Muscle of back (tissue), 11 donors: ENCODE measurements around the gene SHROOM3. TPM values are rescaled to one million over a fixed set of nuclear protein-coding genes. Genes with fewer than 3 reads are reported as not detected.
A peak's percentile ranks its signal among the peaks of the same experiment; 100 is the strongest.

Experiments used
- DNase-seq, 3 donors: peaks; one replicate each; pipeline versions ENCODE4 v3.0.0 to v3.0.0-alpha.2; 2013
- polyA plus RNA-seq, 10 donors: library from polyadenylated mRNA; unstranded; fragments of 120-200 nt; gene quantifications; one replicate each; pipeline ENCODE4 v1.2.1, GENCODE V29; 2013; ENCODE audit not compliant: insufficient read length in 10 of 10

Gene SHROOM3
- polyA plus RNA-seq, 10 donors, result 18.7 to 61.5 (median 22.9) TPM

- DNase-seq, result no peak
Measured at GRCh38 chr4:76538296-76538695, 103.3 kb downstream of the SHROOM3 start.

DNA sequence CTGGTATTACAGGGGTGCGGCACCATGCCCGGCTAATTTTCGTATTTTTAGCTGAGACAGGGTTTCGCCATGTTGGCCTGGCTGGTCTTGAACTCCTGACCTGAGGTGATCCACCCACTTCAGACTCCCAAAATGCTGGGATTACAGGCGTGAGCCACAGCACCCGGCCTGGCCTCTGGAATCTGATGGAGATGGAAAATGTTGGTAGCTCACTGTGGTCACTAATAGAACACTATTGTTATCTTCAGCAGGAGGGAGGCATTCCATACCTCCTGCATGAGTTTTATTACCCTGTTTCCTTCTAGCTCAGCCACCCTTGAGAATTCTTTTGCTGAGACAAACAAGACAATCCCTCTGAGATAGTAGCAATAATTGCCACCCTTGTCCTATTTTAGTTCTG, 105.0 kb downstream of the SHROOM3 start:
- DNase-seq, result no peak

- no peak for DNase-seq
Measured at GRCh38 chr4:76540486-76540885, 105.5 kb downstream of the SHROOM3 start.

DNA sequence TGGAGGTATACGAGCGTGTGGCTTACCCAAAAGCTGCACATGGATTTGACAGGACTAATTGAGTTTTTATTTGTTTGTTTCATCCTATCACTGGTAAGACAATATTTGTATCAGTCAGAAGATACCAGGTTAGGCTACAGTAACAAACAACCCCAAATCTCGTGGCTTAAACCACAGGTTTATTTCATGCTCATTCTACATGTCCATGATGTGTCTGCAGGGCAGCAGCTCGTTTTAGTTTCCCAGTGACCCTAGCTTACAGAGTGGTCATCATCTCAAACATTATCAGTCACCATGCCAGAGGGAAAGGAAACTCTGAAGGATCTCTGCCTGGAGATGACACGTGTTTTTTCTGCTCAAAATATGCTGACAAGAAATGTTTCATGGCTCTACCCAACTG, 108.3 kb downstream of the SHROOM3 start:
- DNase-seq, result no peak

- DNase-seq, result no peak
Measured at GRCh38 chr4:76544725-76545124, 109.7 kb downstream of the SHROOM3 start.

GRCh38 chr4:76545226-76545884, 110.3 kb downstream of the SHROOM3 start:
- DNase-seq, result no peak

DNA sequence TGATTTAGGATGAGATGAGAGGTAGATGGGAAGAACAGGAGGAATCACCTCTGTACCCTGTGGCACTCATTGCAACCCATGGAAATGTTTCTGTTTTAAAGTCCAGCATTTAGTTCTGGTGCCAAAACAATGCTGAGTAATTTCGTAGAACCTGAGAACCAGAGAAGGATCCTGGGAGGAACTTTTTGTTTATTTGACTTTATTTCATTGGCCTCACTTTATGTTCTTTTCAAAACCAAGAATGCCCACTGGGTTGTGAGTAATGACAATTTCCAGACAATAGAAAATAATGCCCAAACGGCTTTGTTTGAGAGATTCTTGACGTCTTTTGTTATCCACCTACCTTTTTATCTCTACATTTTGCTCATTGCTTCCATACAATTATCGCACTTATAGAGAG, 111.3 kb downstream of the SHROOM3 start:
- DNase-seq, result no peak

GRCh38 chr4:76546759-76547742, 112.0 kb downstream of the SHROOM3 start:
- DNase-seq, result peak in 1 of 3 donors; percentile 79

DNA sequence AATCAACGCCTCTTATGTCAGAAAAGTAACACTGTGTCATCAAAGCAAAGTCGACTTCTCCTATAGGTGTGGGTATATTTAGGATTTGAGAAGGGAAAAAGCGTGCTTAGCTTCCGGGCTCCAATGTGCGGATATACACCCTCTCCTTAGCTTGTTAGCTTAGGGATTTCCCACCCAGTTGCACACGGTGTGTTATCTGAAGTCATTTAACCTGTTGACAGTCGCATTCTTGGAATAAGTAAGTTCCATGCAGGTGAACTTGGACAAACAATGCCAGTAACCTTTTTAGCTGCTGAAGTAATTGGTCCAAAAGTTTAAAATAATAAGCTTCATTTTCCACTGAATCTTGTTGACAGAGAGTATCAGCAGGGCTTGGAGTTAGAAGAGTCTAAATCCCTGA, 113.7 kb downstream of the SHROOM3 start:
- no peak for DNase-seq

DNA sequence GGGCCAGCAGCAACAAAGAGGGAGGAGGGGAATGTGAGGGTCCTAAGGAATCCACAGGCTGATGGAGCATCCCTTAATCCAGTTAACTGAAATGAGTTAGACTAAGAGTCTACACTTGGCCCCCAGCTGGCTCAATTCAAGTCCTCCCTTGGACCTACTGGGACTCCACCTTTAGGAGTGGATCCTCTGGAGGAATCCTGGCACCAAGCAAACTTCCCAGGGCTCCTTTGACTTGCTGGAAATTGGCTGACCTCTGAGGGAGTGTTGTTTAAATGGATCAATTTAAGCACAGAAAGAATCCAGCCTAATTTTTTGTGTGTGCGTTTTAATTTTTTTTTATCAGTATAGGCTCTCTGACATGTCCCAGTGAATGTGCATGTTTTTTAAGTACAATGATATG, 114.7 kb downstream of the SHROOM3 start:
- DNase-seq, result no peak

DNA sequence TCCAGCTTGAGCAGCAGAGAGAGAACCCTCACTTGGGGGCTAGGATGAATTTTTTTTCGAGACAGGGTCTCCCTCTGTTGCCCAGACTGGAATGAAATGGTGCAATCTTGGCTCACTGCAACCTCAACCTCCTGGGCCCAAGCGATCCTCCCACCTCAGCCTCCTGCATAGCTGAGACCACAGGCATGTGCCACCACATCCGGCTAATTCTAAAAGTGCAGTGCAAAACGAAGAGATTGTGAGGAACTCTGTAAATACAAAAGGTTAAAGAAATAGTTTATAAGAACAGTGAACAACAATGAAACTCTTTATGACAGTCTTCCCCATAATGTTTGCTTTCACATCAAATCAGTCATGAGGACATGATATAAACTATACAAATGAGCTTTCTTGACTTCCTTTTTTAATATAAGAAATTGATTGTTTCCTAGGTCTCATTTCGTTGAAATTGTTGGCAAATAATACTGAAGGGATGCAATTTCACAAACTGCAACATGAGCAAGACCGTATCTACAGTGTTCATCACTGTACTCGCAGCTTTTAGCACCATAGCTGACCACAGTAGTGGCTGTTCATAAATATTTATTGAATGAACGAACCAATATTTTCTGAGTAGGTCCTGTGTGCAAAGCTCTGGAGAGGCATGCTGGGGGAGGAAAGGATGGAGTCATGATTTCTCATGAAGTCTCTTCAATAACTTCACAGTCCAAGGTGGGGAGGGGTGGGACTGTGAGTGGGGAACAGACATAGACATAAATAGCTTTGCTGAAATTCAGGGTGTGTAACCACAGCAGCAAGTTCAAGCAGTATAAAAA, 116.1 kb downstream of the SHROOM3 start:
- DNase-seq, result no peak

- DNase-seq, result no peak
Measured at GRCh38 chr4:76554630-76555029, 119.6 kb downstream of the SHROOM3 start.

- no peak for DNase-seq
Measured at GRCh38 chr4:76556452-76556851, 121.4 kb downstream of the SHROOM3 start.

GRCh38 chr4:76558396-76559235, 123.6 kb downstream of the SHROOM3 start:
- no peak for DNase-seq

DNA sequence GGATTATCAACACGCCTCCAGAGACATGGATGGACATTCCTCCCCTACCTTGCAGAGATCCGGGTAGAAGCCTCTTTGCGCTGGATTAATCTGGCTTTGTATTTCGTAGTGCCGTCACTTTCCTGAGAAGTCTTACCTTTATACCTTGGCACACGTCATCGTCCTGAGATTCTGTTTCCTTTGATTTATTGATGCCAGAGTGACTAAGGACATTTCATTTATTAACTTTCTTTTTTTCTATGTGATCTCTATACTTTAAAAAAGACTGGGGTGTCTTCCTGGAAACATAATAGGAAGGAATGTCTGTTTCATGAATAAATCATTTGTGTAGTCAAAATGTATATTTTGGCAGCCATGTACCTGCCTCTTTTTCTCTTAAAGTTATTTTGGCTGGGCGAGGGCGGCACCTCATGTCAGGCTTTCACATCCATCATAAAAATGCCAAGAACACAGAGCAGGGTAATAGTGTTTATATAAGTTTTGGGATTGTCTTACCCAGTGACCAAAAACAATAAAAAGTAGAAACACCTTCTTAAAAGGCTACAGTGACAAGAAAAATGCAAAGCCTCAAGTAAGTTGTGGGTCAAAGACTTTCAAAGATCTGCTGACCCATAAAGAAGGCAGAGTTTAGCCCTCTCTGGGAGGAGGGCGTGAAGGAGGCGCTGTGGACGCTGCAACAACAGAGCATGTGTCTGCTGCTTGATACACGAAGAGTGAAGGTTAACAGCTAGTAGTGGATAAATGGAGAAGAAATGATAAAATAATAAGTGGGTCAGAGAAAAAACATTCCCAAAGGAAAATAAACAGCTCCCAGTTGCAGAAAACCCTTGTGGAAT, 124.4 kb downstream of the SHROOM3 start:
- DNase-seq, result no peak

DNA sequence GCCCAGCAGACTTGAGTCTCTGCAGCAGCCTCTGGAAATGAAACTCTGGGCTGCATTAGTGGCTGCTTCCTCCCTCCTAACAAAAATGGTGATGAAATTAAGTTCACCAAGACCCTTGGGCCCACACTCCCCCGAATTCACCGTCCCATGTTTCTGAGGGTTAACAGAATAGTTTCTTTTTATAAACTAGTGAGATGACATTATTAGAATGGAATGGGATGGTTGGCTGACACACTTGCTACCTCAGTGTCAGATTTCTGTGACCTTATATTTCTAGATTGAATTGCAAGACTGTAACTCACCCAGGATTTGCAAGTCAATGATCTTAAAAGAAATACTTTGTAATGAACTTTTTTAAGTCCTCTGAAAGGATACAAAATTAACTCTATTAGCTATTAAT, 127.1 kb downstream of the SHROOM3 start:
- peak; percentile 62 to 85 (median 76) for DNase-seq

DNA sequence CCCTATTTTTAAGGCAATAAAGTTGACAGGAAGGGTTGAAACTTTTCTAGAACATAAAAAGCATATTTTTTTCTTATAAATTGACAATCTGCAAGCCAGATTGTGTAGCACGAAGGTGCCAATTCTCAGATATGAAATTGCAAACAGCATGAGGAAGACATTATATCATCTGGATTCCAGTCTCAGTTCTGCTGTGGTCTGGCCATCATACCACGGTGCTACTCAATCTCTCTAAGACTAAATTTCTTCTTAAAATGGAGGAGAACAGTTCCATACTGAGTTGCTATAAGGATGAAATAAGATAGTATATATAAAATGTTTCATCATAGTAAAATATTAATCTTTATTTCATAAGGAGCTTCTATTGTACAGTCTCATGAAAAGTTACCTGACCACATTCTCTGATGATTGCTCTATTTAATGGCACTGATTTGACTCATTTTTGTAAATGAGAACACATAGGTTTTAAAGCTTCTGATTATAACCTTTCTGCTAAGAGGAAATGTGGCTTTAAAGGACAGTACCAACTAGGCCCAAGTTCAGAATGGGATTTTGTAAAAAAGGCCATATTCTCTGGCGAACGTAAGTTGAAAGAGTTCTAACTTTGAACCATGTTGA, 127.9 kb downstream of the SHROOM3 start:
- DNase-seq, result peak in 1 of 3 donors; percentile 50

GRCh38 chr4:76563454-76564122, 128.6 kb downstream of the SHROOM3 start:
- no peak for DNase-seq
